ENCODE data around the gene MYH11.

- TF ChIP-seq POLR2A (IDR thresholded peaks at IDR 0.05) (no peak), CTCF (IDR thresholded peaks at IDR 0.05) (no peak)
These were observed 127.7 kb downstream of the MYH11 start for GRCh38 chr16:15729152-15729551.

All from lower leg skin (tissue), 3 donors.